Measurements from ENCODE around the gene MEX3D.

- TF ChIP-seq CTCF (conservative IDR thresholded peaks at IDR 0.05; ENCODE audit: low read length): no peak
- no peak for TF ChIP-seq EZH2phosphoT487 (IDR thresholded peaks at IDR 0.05; ENCODE audit: borderline replicate concordance, low read depth, low read length)
Measured at GRCh38 chr19:1567848-1568227, 287 bp downstream of the MEX3D start.

Data from OCI-LY7 (cell line).